ENCODE measurements around the gene CYP2C18. TPM values are rescaled to one million over a fixed set of nuclear protein-coding genes. Genes with fewer than 3 reads are reported as not detected.

The CYP2C18 gene
- polyA plus RNA-seq, 1 donor from 2014 or later: not detected

- no peaks in the 10 kb centered on the region for H3K27me3 ChIP-seq (ENCODE audit: insufficient read depth, low read depth, low read length)
- H3K36me3 ChIP-seq (ENCODE audit: insufficient read depth, low read length): no peaks in the 10 kb centered on the region
- H3K4me3 ChIP-seq (ENCODE audit: low read length): no peak overlapping the region
- H3F3A ChIP-seq (ENCODE audit: insufficient read depth, low read length, poor library complexity, severe bottlenecking): no peaks in the 10 kb centered on the region
- H3K9me3 ChIP-seq (ENCODE audit: low read length): no peaks in the 10 kb centered on the region
- no peaks in the 10 kb centered on the region for H4K20me1 ChIP-seq (ENCODE audit: insufficient read depth)
- no peak overlapping the region for H2AFZ ChIP-seq (ENCODE audit: low read depth, low read length)
- no peak overlapping the region for H3K4me2 ChIP-seq (ENCODE audit: low read length)
- H3K9me2 ChIP-seq (ENCODE audit: insufficient read depth, low read length): no peaks in the 10 kb centered on the region
- no peaks in the 10 kb centered on the region for H3K79me2 ChIP-seq (replicated peaks; ENCODE audit: insufficient read depth, low read length)
- H3K27ac ChIP-seq (ENCODE audit: low read length): no peak overlapping the region
- no peak for TF ChIP-seq POLR2AphosphoS5 (IDR thresholded peaks at IDR 0.05)
- no peak for TF ChIP-seq MXI1 (conservative IDR thresholded peaks at IDR 0.05; ENCODE audit: poor library complexity, severe bottlenecking)
- TF ChIP-seq TAF1 (IDR thresholded peaks at IDR 0.05; ENCODE audit: low read depth): no peak
- TF ChIP-seq, protein P1, sequence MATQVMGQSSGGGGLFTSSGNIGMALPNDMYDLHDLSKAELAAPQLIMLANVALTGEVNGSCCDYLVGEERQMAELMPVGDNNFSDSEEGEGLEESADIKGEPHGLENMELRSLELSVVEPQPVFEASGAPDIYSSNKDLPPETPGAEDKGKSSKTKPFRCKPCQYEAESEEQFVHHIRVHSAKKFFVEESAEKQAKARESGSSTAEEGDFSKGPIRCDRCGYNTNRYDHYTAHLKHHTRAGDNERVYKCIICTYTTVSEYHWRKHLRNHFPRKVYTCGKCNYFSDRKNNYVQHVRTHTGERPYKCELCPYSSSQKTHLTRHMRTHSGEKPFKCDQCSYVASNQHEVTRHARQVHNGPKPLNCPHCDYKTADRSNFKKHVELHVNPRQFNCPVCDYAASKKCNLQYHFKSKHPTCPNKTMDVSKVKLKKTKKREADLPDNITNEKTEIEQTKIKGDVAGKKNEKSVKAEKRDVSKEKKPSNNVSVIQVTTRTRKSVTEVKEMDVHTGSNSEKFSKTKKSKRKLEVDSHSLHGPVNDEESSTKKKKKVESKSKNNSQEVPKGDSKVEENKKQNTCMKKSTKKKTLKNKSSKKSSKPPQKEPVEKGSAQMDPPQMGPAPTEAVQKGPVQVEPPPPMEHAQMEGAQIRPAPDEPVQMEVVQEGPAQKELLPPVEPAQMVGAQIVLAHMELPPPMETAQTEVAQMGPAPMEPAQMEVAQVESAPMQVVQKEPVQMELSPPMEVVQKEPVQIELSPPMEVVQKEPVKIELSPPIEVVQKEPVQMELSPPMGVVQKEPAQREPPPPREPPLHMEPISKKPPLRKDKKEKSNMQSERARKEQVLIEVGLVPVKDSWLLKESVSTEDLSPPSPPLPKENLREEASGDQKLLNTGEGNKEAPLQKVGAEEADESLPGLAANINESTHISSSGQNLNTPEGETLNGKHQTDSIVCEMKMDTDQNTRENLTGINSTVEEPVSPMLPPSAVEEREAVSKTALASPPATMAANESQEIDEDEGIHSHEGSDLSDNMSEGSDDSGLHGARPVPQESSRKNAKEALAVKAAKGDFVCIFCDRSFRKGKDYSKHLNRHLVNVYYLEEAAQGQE (IDR thresholded peaks at IDR 0.05; ENCODE audit: borderline replicate concordance): no peak
- TF ChIP-seq EZH2 (IDR thresholded peaks at IDR 0.05; ENCODE audit: borderline replicate concordance, insufficient read depth, low read length, poor library complexity, severe bottlenecking): no peak
- TF ChIP-seq EP300 (conservative IDR thresholded peaks at IDR 0.05; ENCODE audit: poor library complexity, severe bottlenecking): no peak
- TF ChIP-seq, protein P2, sequence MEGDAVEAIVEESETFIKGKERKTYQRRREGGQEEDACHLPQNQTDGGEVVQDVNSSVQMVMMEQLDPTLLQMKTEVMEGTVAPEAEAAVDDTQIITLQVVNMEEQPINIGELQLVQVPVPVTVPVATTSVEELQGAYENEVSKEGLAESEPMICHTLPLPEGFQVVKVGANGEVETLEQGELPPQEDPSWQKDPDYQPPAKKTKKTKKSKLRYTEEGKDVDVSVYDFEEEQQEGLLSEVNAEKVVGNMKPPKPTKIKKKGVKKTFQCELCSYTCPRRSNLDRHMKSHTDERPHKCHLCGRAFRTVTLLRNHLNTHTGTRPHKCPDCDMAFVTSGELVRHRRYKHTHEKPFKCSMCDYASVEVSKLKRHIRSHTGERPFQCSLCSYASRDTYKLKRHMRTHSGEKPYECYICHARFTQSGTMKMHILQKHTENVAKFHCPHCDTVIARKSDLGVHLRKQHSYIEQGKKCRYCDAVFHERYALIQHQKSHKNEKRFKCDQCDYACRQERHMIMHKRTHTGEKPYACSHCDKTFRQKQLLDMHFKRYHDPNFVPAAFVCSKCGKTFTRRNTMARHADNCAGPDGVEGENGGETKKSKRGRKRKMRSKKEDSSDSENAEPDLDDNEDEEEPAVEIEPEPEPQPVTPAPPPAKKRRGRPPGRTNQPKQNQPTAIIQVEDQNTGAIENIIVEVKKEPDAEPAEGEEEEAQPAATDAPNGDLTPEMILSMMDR (IDR thresholded peaks at IDR 0.05; ENCODE audit: poor library complexity, severe bottlenecking): no peak
- TF ChIP-seq RAD21 (conservative IDR thresholded peaks at IDR 0.05): no peak
- H3K9ac ChIP-seq (ENCODE audit: low read length): no peak overlapping the region
Observed at GRCh38 chr10:94666391-94667102, 17.0 kb upstream of the CYP2C18 start.

DNA sequence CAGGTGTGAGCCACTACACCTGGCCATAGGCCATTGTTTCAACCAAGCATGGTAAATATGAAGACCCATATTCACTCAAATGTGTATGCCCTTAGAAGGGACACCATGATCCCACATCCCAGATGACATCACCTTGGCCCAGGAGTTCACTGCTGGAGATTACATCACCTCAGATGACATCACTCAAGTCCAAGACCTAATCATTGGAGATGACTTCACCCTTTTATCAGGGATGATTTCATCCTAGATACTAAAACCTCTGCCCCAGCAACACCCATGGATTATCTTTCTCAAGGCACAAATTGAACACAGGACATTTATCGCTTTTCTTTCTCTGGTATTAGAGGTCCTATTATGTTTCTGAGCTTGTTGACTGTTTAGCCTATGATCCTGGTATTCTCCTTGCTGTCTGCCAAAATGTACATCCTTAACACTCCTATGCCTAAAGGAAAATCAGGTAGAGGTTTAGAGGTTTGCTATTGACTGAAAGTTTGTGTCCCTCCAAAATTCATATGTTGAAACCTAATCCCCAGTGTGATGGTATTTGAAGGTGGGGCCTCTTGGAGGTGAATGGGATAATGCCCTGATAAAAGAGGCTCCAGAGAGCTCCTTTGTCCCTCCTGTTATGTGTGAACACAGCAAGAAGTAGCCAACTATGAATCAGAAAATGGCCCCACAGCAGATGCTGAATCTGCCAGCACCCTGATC is 9.8 kb upstream of the CYP2C18 start:
- H3K9me2 ChIP-seq (ENCODE audit: insufficient read depth, low read length): no peaks in the 10 kb centered on the region
- no peak overlapping the region for H3K4me3 ChIP-seq (ENCODE audit: low read length)
- no peak overlapping the region for H3K4me2 ChIP-seq (ENCODE audit: low read length)
- no peak overlapping the region for H3K27ac ChIP-seq (ENCODE audit: low read length)
- no peaks in the 10 kb centered on the region for H3K36me3 ChIP-seq (ENCODE audit: insufficient read depth, low read length)
- H3K9ac ChIP-seq (ENCODE audit: low read length): no peak overlapping the region
- no peaks in the 10 kb centered on the region for H3K27me3 ChIP-seq (ENCODE audit: insufficient read depth, low read depth, low read length)
- no peaks in the 10 kb centered on the region for H3F3A ChIP-seq (ENCODE audit: insufficient read depth, low read length, poor library complexity, severe bottlenecking)
- TF ChIP-seq, protein P2 (IDR thresholded peaks at IDR 0.05; ENCODE audit: poor library complexity, severe bottlenecking): no peak
- TF ChIP-seq, protein P1 (IDR thresholded peaks at IDR 0.05; ENCODE audit: borderline replicate concordance): no peak
- no peak for TF ChIP-seq RAD21 (conservative IDR thresholded peaks at IDR 0.05)
- TF ChIP-seq SMC3 (conservative IDR thresholded peaks at IDR 0.05; ENCODE audit: poor library complexity): no peak
- no peak for TF ChIP-seq POLR2AphosphoS5 (IDR thresholded peaks at IDR 0.05)
- no peak for TF ChIP-seq EZH2 (IDR thresholded peaks at IDR 0.05; ENCODE audit: borderline replicate concordance, insufficient read depth, low read length, poor library complexity, severe bottlenecking)
- no peak for TF ChIP-seq MXI1 (conservative IDR thresholded peaks at IDR 0.05; ENCODE audit: poor library complexity, severe bottlenecking)
- no peak for TF ChIP-seq EP300 (conservative IDR thresholded peaks at IDR 0.05; ENCODE audit: poor library complexity, severe bottlenecking)
- no peak for TF ChIP-seq TAF1 (IDR thresholded peaks at IDR 0.05; ENCODE audit: low read depth)
- no peaks in the 10 kb centered on the region for H4K20me1 ChIP-seq (ENCODE audit: insufficient read depth)
- H3K9me3 ChIP-seq (ENCODE audit: low read length): no peaks in the 10 kb centered on the region
- H2AFZ ChIP-seq (ENCODE audit: low read depth, low read length): no peak overlapping the region
- H3K79me2 ChIP-seq (replicated peaks; ENCODE audit: insufficient read depth, low read length): no peaks in the 10 kb centered on the region
